GM18858 (cell line): ENCODE measurements around the gene ITGA5.

Source experiments
- ATAC-seq: cut with Tn5 transposase; IDR thresholded peaks from one replicate; pipeline ENCODE4 v1.9.1; 2021; ENCODE audit not compliant: unreplicated experiment

Gene ITGA5

GRCh38 chr12:54431911-54432814 is 13.1 kb upstream of the ITGA5 start:
- no peak for ATAC-seq

GRCh38 chr12:54430471-54431069 is 11.5 kb upstream of the ITGA5 start:
- ATAC-seq = no peak

- ATAC-seq = no peak
Observed at GRCh38 chr12:54429014-54429471, 10.0 kb upstream of the ITGA5 start.

- ATAC-seq = no peak
Observed at GRCh38 chr12:54428050-54429013, 9.3 kb upstream of the ITGA5 start.

- no peak for ATAC-seq
Observed at GRCh38 chr12:54427106-54427505, 8.0 kb upstream of the ITGA5 start.

- ATAC-seq = no peak
Observed at GRCh38 chr12:54426690-54427089, 7.6 kb upstream of the ITGA5 start.

- ATAC-seq = no peak
Observed at GRCh38 chr12:54425702-54426101, 6.6 kb upstream of the ITGA5 start.

GRCh38 chr12:54424224-54424623 is 5.2 kb upstream of the ITGA5 start:
- no peak for ATAC-seq

GRCh38 chr12:54423816-54424150 is 4.7 kb upstream of the ITGA5 start:
- ATAC-seq = no peak

GRCh38 chr12:54421879-54422250 is 2.8 kb upstream of the ITGA5 start:
- ATAC-seq = no peak

GRCh38 chr12:54421175-54421878 is 2.3 kb upstream of the ITGA5 start:
- no peak for ATAC-seq

GRCh38 chr12:54420766-54421144 is 1.7 kb upstream of the ITGA5 start:
- ATAC-seq = no peak

GRCh38 chr12:54418441-54419087 is 502 bp downstream of the ITGA5 start:
- no peak for ATAC-seq

GRCh38 chr12:54417712-54418440 is 1.2 kb downstream of the ITGA5 start:
- no peak for ATAC-seq

GRCh38 chr12:54416687-54417603 is 2.1 kb downstream of the ITGA5 start:
- ATAC-seq = no peak

GRCh38 chr12:54415221-54415929 is 3.7 kb downstream of the ITGA5 start:
- no peak for ATAC-seq

- no peak for ATAC-seq
Observed at GRCh38 chr12:54413284-54414190, 5.5 kb downstream of the ITGA5 start.
